Measurements from ENCODE around the gene LRIG1.

LRIG1 gene

GRCh38 chr3:66399529-66400232 lies 101.1 kb downstream of the LRIG1 start:
- no peak overlapping the region for H3K4me3 ChIP-seq
- DNase-seq (ENCODE audit: low spot score), result no peak
- no peak overlapping the region for H3K27ac ChIP-seq
- TF ChIP-seq, protein P1, sequence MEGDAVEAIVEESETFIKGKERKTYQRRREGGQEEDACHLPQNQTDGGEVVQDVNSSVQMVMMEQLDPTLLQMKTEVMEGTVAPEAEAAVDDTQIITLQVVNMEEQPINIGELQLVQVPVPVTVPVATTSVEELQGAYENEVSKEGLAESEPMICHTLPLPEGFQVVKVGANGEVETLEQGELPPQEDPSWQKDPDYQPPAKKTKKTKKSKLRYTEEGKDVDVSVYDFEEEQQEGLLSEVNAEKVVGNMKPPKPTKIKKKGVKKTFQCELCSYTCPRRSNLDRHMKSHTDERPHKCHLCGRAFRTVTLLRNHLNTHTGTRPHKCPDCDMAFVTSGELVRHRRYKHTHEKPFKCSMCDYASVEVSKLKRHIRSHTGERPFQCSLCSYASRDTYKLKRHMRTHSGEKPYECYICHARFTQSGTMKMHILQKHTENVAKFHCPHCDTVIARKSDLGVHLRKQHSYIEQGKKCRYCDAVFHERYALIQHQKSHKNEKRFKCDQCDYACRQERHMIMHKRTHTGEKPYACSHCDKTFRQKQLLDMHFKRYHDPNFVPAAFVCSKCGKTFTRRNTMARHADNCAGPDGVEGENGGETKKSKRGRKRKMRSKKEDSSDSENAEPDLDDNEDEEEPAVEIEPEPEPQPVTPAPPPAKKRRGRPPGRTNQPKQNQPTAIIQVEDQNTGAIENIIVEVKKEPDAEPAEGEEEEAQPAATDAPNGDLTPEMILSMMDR (IDR thresholded peaks at IDR 0.05), result no peak

DNA sequence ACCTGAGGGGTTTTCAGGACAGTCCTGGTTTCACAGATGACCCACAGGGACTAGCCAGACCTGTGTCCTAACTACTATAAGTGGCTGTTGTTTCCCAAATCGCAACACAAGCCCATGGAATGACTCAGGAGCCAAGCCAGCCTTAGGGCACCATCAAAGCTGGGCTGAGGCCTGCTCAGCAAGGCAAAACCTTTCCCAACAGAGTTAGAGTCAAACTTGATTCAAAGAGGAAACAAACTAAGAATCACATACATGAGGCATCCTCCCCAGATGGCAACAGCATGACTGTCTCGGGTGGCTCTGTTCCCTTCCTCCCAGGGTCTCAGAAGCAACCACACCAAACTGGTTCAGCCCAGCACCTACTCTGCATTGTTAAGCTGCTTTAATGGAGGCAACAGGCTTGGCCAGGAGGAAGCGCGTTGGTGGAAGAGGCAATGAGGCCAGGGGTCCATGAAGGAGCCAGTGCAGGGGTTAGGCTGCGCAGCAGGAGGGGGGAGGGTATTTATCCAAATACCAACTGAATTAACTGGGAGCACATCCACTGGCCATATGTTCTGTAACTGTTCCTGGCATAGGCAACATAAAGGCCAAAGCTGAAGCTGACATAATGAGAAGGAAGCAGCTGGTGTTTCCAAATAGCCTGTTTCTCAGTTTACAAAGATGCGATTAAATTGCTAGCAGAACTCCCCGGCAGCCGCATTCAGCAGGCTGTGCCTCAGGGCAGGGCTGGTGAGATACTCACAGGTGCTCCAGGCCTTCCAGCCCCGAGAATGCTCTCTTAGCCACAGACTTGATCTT lies 102.4 kb downstream of the LRIG1 start:
- TF ChIP-seq, protein P1 (IDR thresholded peaks at IDR 0.05), result no peak
- peak; percentile 67 for DNase-seq (ENCODE audit: low spot score)
- Histone ChIP-seq H3K27ac (peak overlapping the region in 1 of 2 donors; percentile 21), H3K4me3 (no peak overlapping the region)

- no peak overlapping the region for H3K4me3 ChIP-seq
- TF ChIP-seq, protein P1 (IDR thresholded peaks at IDR 0.05), result no peak
- no peak for DNase-seq (ENCODE audit: low spot score)
- H3K27ac ChIP-seq, result peak overlapping the region in 1 of 2 donors; percentile 28
These were observed 103.1 kb downstream of the LRIG1 start for GRCh38 chr3:66397745-66398144.

GRCh38 chr3:66396888-66397287 lies 103.9 kb downstream of the LRIG1 start:
- DNase-seq (ENCODE audit: low spot score), result peak; percentile 68

DNA sequence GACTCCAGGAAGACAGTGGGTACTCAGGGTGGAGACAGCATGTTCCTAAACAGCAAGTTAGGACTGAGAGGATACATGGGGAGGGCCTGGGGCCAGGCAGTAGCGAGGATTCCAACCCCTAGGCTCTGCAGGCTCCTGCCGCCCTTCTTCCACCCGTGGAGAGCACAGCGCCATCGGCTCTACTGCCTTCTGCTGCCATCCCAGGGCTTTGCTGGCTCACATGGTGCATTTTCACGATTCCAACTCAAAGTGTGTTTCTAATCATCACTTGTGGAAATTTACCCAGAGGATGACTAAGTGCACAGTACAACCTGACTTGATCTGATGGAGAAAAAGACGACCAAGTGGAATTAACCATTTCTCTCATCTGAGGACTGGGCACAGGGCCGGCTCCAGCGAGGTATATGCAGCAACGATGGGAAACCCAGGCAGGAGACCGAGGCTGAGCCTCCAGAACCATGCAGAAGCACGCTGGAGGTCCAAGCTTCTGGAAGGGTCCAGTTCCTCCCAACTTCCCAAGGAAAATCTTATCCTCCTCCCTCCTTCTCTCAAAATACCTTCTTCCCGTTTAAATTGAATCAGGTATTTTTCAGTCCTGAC lies 104.6 kb downstream of the LRIG1 start:
- DNase-seq (ENCODE audit: low spot score), result no peak
- Histone ChIP-seq H3K4me3 (no peak overlapping the region), H3K27ac (peak overlapping the region; percentile 23 to 89)
- TF ChIP-seq, protein P1 (IDR thresholded peaks at IDR 0.05), result no peak

More at GRCh38 chr3:66396888-66397287, 103.9 kb downstream of the LRIG1 start:
- Histone ChIP-seq H3K4me3 (no peak overlapping the region), H3K27ac (peak overlapping the region in 1 of 2 donors; percentile 89)
- TF ChIP-seq, protein P1 (IDR thresholded peaks at IDR 0.05), result no peak

GRCh38 chr3:66395635-66396034 lies 105.2 kb downstream of the LRIG1 start:
- TF ChIP-seq, protein P1 (IDR thresholded peaks at IDR 0.05), result no peak
- Histone ChIP-seq H3K4me3 (no peak overlapping the region), H3K27ac (peak overlapping the region; percentile 23 to 89)
- DNase-seq (ENCODE audit: low spot score), result peak; percentile 60

Data from coronary artery (tissue), 2 donors.